GM11168 (cell line): ENCODE results near the gene SCGB1A1.

Experiments used
- in situ Hi-C: fragments of 300-500 bp; cut with MboI; formaldehyde crosslinking; loops from one replicate; pipeline ENCODE4 v1.12.0; 2022; ENCODE audit warnings: low sequenced_read_pairs; ENCODE audit not compliant: unreplicated experiment

SCGB1A1 gene

GRCh38 chr11:62472063-62472884 lies 53.4 kb downstream of the SCGB1A1 start:
- in situ Hi-C loops, result no loop called here
